ENCODE measurements around the gene SPATS1.

GRCh38 chr6:44355640-44356039 is 13.2 kb downstream of the SPATS1 start:
- TF ChIP-seq GATA2 (IDR thresholded peaks at IDR 0.05; ENCODE audit: low read depth, low read length) (no peak), GATA3 (IDR thresholded peaks at IDR 0.05; ENCODE audit: low read depth, low read length) (no peak)
